Measurements from ENCODE around the gene TMCO6. TPM values are rescaled to one million over a fixed set of nuclear protein-coding genes. Genes with fewer than 3 reads are reported as not detected.
A peak's percentile ranks its signal among the peaks of the same experiment; 100 is the strongest.

TMCO6 gene
- total and polyA plus RNA-seq, 2 experiments from 2014 or later = 5.6 to 14.4 TPM

GRCh38 chr5:140677947-140678346, 38.7 kb downstream of the TMCO6 start:
- no peaks in the 10 kb centered on the region for H3K79me2 ChIP-seq (ENCODE audit: insufficient read depth)
- peaks cover 16% of the 10 kb centered on the region; the same call in 1 of the 2 replicates for H3F3A ChIP-seq (ENCODE audit: insufficient read depth)
- no peaks in the 10 kb centered on the region for H3K4me1 ChIP-seq (ENCODE audit: insufficient read depth)
- no peak overlapping the region for H2AFZ ChIP-seq
- no peak overlapping the region for H3K9ac ChIP-seq
- peaks cover 20% of the 10 kb centered on the region for H3K36me3 ChIP-seq (ENCODE audit: low read depth)
- H3K4me2 ChIP-seq (ENCODE audit: unreplicated experiment) = no peak overlapping the region
- in situ Hi-C loops (cut with MboI) = no loop called here
- WGBS, 2 experiments (ENCODE audit: low coverage in 1 of 2, low lambda C conversion rate in 2 of 2, missing lambda C conversion rate in 2 of 2) = 96 to 98% methylated on average over 3 of the region's 3 CpGs
- DNase-seq = no peak
- no peaks in the 10 kb centered on the region for H3K9me2 ChIP-seq (ENCODE audit: insufficient read depth)
- no peaks in the 10 kb centered on the region for H4K20me1 ChIP-seq (ENCODE audit: insufficient read depth)
- H3K4me3 ChIP-seq = no peak overlapping the region
- H3K27ac ChIP-seq = no peak overlapping the region
- no peaks in the 10 kb centered on the region for H3K27me3 ChIP-seq (replicated peaks; ENCODE audit: insufficient read depth)
- TF ChIP-seq EZH2 (IDR thresholded peaks at IDR 0.05; ENCODE audit: insufficient read depth, poor library complexity, severe bottlenecking) (no peak), EZH2phosphoT487 (IDR thresholded peaks at IDR 0.05; ENCODE audit: insufficient read depth, low read depth) (no peak)
- H3K9me3 ChIP-seq (ENCODE audit: low read depth) = no peaks in the 10 kb centered on the region

GRCh38 chr5:140678993-140679392, 39.7 kb downstream of the TMCO6 start:
- no peaks in the 10 kb centered on the region for H3K4me1 ChIP-seq (ENCODE audit: insufficient read depth)
- H3K9me2 ChIP-seq (ENCODE audit: insufficient read depth) = no peaks in the 10 kb centered on the region
- H3K4me2 ChIP-seq (ENCODE audit: unreplicated experiment) = no peak overlapping the region
- no peak overlapping the region for H3K27ac ChIP-seq
- H3K27me3 ChIP-seq (replicated peaks; ENCODE audit: insufficient read depth) = no peaks in the 10 kb centered on the region
- peaks cover 15% of the 10 kb centered on the region; the same call in 1 of the 2 replicates for H3F3A ChIP-seq (ENCODE audit: insufficient read depth)
- in situ Hi-C loops (cut with MboI) = no loop called here
- TF ChIP-seq EZH2phosphoT487 (IDR thresholded peaks at IDR 0.05; ENCODE audit: insufficient read depth, low read depth) (no peak), EZH2 (IDR thresholded peaks at IDR 0.05; ENCODE audit: insufficient read depth, poor library complexity, severe bottlenecking) (no peak)
- no peak overlapping the region for H3K9ac ChIP-seq
- no peaks in the 10 kb centered on the region for H3K9me3 ChIP-seq (ENCODE audit: low read depth)
- no peaks in the 10 kb centered on the region for H3K79me2 ChIP-seq (ENCODE audit: insufficient read depth)
- no peak for DNase-seq
- WGBS, 2 experiments (ENCODE audit: low coverage in 1 of 2, low lambda C conversion rate in 2 of 2, missing lambda C conversion rate in 2 of 2) = 95 to 97% methylated on average over 7 of the region's 7 CpGs
- peaks cover 23% of the 10 kb centered on the region for H3K36me3 ChIP-seq (ENCODE audit: low read depth)
- H4K20me1 ChIP-seq (ENCODE audit: insufficient read depth) = no peaks in the 10 kb centered on the region
- no peak overlapping the region for H3K4me3 ChIP-seq
- no peak overlapping the region for H2AFZ ChIP-seq

GRCh38 chr5:140690376-140690932, 51.2 kb downstream of the TMCO6 start:
- no peak for TF ChIP-seq EZH2phosphoT487 (IDR thresholded peaks at IDR 0.05; ENCODE audit: insufficient read depth, low read depth)
- TF ChIP-seq EZH2 (IDR thresholded peaks at IDR 0.05; ENCODE audit: insufficient read depth, poor library complexity, severe bottlenecking) = no peak
- Histone ChIP-seq H2AFZ (peak overlapping the region; percentile 92), H3K4me2 (ENCODE audit: unreplicated experiment) (peak overlapping the region; percentile 93), H3K79me2 (ENCODE audit: insufficient read depth) (peaks cover 91% of the 10 kb centered on the region), H3F3A (ENCODE audit: insufficient read depth) (peaks cover 22% of the 10 kb centered on the region), H3K27ac (peak overlapping the region; percentile 80), H4K20me1 (ENCODE audit: insufficient read depth) (no peaks in the 10 kb centered on the region), H3K9me3 (ENCODE audit: low read depth) (no peaks in the 10 kb centered on the region), H3K36me3 (ENCODE audit: low read depth) (peaks cover 12% of the 10 kb centered on the region), H3K4me1 (ENCODE audit: insufficient read depth) (peaks cover 11% of the 10 kb centered on the region; the same call in 1 of the 2 replicates), H3K27me3 (replicated peaks; ENCODE audit: insufficient read depth) (no peaks in the 10 kb centered on the region), H3K9ac (peak overlapping the region; percentile 95), H3K4me3 (peak overlapping the region; percentile 96), H3K9me2 (ENCODE audit: insufficient read depth) (no peaks in the 10 kb centered on the region)
- 36% methylated on average over 8 of the region's 8 CpGs for WGBS, 2 experiments (ENCODE audit: low coverage in 1 of 2, low lambda C conversion rate in 2 of 2, missing lambda C conversion rate in 2 of 2)
- peak; percentile 60 for DNase-seq
- in situ Hi-C loops (cut with MboI) = no loop called here

- no peak for TF ChIP-seq EZH2phosphoT487 (IDR thresholded peaks at IDR 0.05; ENCODE audit: insufficient read depth, low read depth)
- TF ChIP-seq EZH2 (IDR thresholded peaks at IDR 0.05; ENCODE audit: insufficient read depth, poor library complexity, severe bottlenecking) = no peak
- peaks cover 16% of the 10 kb centered on the region for H3K36me3 ChIP-seq (ENCODE audit: low read depth)
- H3K4me3 ChIP-seq = peak within 1 kb of the TSS; percentile 96
- DNase-seq = peak; percentile 99
- H3K4me1 ChIP-seq (ENCODE audit: insufficient read depth) = peaks cover 11% of the 10 kb centered on the region; the same call in 1 of the 2 replicates
- peak within 1 kb of the TSS; percentile 92 for H2AFZ ChIP-seq
- peaks cover 22% of the 10 kb centered on the region for H3F3A ChIP-seq (ENCODE audit: insufficient read depth)
- peaks cover 91% of the 10 kb centered on the region for H3K79me2 ChIP-seq (ENCODE audit: insufficient read depth)
- peak within 1 kb of the TSS; percentile 95 for H3K9ac ChIP-seq
- H3K9me3 ChIP-seq (ENCODE audit: low read depth) = no peaks in the 10 kb centered on the region
- no peaks in the 10 kb centered on the region for H3K27me3 ChIP-seq (replicated peaks; ENCODE audit: insufficient read depth)
- H3K27ac ChIP-seq = peak within 1 kb of the TSS; percentile 80
- 1% methylated on average over 49 to 61 of the region's 61 CpGs for WGBS, 2 experiments (ENCODE audit: low coverage in 1 of 2, low lambda C conversion rate in 2 of 2, missing lambda C conversion rate in 2 of 2)
- no peaks in the 10 kb centered on the region for H3K9me2 ChIP-seq (ENCODE audit: insufficient read depth)
- H4K20me1 ChIP-seq (ENCODE audit: insufficient read depth) = no peaks in the 10 kb centered on the region
- peak within 1 kb of the TSS; percentile 93 for H3K4me2 ChIP-seq (ENCODE audit: unreplicated experiment)
- in situ Hi-C loops (cut with MboI) = no loop called here
Observed at GRCh38 chr5:140690941-140691924, 52.0 kb downstream of the TMCO6 start, which contains the start of the genes HARS1 and HARS2. Gene HARS1 (minus strand): TSS chr5:140691370. CDS start chr5:140691304, 66 bp downstream. Gene HARS2 (plus strand): TSS chr5:140691455. CDS start chr5:140691649, 194 bp downstream.

Data from GM23248 (cell line).